NCI-H2196 treated with DMSO at 0.1 percent for 48 hours (cell line): ENCODE results near the gene SCARB1.

Experiments used
- DNase-seq: peaks from one replicate; lab custom pipeline; 2025; ENCODE audit not compliant: unreplicated experiment; lab: John Stamatoyannopoulos, UW

Gene SCARB1

DNA sequence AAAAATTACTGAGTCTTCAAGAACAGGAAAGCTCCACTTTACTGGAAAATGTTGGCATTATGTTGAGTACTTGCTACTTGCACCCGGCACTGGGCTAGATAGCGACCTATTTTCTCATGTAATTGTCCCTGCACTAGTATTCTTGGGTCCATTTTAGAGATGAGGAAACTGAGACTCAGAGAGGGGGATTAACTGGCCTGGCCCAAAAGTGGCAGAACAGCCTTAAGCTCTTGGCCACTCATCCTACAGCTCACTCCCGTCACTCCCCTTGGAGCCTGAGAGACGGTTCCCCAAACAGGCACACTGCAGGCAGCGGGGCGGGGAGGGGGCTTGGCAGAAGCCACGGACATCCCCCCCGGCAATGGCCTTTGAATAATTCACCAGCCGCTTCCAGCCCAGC is 113.9 kb downstream of the SCARB1 start:
- no peak for DNase-seq

- DNase-seq: no peak
Measured at GRCh38 chr12:124747426-124748161, 116.1 kb downstream of the SCARB1 start.

GRCh38 chr12:124746649-124747425 is 116.8 kb downstream of the SCARB1 start:
- DNase-seq: no peak

DNA sequence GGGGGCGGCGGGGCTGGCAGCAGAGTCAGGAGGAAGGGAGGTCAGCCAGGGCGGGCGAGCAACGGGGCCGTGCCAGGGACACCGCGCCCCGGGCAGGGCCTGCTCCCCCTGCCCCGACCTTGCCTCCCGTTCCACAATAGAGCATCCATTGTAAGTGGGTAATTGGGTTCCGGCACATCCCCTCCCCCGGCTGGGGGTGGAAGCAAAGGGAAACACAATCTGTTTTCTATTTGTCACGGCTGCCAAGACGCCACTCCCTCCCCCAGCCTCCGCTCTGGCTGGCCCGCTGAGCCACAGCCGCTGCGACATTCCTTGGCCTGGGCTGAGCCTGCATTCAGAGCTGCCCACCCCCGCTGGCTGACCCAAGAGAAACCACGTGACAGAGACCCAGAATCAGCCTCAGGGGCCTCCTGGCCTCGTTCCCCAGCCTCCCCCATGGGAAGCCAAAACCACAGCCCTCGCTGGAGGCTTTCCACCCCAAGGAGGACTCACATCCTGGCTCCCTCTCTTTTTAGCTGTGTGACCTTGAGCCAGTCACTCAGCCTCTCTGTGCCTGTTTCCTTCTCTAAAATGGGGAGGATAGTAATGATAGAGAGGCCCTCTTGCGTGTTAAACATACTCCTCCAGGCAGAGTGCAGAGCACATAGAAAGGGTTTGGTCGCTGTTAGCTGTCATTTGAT is 117.6 kb downstream of the SCARB1 start:
- peak; percentile 85 for DNase-seq

DNA sequence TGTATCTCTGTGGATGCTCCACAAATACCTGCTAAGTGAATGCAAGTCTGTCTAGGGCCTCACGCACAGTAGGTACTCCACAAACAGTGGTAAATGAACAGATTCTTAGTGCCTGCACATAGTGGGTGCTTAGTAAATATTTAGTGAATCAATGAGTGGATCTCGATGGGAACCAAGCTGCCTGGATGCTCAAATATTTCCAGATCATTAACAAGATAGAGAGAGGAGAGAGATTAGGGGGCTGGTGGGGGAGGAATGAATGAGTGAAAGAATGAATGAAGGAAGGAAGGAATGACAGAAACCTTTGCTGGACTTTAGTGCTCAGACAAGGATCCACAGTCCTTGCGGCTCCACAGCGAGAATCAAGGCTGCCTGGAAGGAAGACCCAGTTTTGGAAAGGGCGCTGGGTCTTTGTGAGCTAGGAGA is 118.2 kb downstream of the SCARB1 start:
- no peak for DNase-seq

GRCh38 chr12:124744659-124745464 is 118.8 kb downstream of the SCARB1 start:
- peak; percentile 27 for DNase-seq

DNA sequence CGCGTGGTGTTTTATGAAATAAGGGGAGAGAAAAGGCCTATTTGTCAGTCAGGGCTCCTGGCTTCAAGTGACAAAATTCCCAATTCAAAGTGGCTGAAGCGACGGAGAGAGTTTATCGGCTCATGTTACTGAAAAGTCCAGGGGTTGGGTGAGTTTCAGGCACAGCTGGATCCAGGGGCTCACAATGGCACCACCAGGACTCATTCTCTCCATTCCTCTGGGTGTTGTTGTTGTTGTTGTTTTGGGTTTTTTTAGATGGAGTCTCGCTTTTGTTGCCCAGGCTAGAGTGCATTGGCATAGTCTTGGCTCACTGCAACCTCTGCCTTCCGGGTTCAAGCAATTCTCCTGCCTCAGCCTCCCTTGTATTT is 119.4 kb downstream of the SCARB1 start:
- DNase-seq: no peak

GRCh38 chr12:124743479-124744272 is 120.0 kb downstream of the SCARB1 start:
- no peak for DNase-seq

DNA sequence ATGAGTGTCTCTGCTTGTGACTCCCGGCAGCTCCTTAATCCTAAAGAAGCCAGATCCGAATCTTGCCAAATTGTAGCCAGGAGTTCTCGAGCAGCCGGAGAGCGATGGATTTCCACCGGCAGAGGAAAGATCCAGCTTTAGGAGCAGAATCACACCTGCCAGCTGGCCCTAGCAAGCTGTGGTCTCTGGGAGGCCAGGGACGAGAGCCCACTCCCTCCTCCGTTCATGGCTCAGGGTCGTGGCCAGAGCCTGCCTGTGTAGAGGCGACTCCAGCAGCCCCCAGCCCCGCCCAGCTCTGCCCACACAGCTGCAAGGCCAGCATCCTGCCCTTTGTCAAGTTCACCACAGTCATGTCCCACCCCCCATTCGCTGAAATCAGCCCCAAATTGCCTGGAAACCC is 121.0 kb downstream of the SCARB1 start:
- DNase-seq: no peak

GRCh38 chr12:124742111-124742510 is 121.6 kb downstream of the SCARB1 start:
- no peak for DNase-seq

DNA sequence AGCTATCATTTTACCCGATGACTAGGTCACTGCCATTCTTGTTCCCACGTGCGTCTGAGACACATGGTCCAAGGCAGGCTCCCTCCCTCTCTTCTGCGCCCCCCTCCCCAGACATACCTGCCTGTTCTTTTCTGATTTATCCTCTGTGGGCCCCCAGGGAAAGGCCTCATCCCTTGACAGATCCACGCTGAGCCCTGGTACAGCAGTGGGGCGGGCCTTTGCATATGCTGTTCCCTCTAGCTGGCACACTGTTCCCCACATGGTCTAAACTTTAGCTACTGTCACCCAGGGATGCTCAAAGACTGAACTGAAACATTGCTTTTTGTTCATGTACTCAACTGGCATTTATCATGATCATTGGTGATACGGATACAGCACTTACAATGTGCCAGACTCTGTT is 122.5 kb downstream of the SCARB1 start:
- no peak for DNase-seq

DNA sequence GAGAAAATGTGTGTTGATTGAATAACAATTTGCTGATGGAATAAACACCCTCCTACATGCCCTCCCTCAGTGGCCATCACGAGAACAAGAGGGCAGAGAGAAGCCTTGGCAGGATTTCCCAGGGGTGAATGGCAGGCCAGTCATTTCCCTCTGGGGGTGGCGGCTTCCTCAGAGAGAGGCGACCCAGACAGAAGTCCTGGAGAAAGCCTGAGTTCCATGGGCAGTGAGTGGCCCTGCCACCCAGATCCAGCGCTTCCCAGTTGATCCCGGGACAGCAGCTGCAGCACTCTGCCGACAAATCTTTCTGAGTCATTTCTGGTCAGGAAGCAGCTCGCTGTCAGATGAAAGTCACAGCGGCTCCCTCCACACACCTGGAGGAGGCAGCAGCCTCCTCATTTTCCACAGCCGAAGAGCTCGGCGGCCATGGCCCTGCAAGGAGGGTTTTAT is 123.0 kb downstream of the SCARB1 start:
- DNase-seq: no peak

DNA sequence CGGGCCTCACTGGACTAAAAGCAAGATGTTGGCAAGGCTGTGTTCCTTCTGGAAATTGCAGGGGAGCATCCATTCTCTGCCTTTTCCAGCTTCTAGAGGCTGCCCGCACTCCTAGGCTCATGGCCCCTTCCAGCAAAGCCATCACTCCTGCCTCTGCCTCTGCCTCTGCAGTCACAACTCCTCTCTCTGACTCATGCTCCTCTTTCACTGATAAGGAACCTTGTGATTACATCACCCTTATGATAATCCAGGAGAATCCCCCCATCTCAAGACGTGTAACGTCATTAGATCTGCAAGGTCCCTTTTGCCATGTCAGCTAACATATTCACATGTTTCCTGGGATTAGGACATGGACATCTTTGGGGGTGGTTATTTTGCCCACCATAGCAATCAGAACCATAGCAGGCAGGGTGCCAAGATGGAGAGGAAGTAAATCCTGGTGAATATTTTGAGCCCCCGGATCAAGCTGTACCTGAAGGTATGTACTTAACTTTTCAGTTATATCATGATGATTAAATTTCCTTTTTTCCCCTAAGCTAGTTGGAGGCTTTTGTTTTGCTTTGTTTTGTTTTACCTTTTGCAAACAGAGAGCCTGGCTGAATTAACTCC is 123.6 kb downstream of the SCARB1 start:
- DNase-seq: no peak

GRCh38 chr12:124738636-124739467 is 124.8 kb downstream of the SCARB1 start:
- DNase-seq: no peak

DNA sequence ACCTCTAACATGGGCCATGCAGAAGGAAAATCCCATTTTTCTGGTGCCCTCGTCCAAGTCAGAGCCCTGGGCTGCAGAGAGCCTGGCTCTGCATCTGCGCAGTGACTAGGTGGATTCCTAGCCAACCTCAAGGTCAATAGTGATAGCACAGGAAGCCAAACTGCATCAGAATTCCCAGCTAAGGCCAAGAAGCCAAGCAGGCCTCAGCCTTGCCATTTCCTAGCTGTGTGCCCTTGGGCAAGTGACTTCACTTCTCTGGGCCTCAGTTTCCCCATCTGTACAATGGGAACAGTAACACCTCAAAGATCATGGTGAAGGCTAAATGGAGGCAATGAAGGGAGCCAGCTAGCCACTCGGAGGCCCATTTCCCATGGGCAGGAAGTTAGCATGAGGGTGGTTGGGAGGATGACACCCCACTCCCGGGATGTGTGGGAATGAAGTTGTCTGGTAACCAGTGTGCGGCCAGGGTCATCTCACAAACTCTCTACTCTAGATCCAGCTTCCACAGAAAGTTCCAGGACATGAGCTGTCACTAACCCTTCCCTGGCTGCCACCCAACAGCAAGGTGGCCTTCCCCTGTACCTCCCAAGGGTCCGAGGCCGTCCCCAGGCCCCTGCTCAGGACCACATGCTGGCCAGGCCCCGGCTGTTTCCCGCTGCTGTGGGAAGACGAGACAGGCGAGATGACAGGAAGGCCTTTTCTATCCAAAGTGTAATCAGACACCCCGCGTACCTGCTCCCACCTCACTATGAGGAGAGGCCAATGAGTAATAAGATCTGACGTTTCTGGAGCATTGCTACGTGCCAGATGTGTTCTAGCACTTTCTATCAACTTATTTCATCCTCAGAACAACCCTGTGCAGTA is 125.7 kb downstream of the SCARB1 start:
- no peak for DNase-seq

- DNase-seq: no peak
Measured at GRCh38 chr12:124737040-124737419, 126.6 kb downstream of the SCARB1 start.

DNA sequence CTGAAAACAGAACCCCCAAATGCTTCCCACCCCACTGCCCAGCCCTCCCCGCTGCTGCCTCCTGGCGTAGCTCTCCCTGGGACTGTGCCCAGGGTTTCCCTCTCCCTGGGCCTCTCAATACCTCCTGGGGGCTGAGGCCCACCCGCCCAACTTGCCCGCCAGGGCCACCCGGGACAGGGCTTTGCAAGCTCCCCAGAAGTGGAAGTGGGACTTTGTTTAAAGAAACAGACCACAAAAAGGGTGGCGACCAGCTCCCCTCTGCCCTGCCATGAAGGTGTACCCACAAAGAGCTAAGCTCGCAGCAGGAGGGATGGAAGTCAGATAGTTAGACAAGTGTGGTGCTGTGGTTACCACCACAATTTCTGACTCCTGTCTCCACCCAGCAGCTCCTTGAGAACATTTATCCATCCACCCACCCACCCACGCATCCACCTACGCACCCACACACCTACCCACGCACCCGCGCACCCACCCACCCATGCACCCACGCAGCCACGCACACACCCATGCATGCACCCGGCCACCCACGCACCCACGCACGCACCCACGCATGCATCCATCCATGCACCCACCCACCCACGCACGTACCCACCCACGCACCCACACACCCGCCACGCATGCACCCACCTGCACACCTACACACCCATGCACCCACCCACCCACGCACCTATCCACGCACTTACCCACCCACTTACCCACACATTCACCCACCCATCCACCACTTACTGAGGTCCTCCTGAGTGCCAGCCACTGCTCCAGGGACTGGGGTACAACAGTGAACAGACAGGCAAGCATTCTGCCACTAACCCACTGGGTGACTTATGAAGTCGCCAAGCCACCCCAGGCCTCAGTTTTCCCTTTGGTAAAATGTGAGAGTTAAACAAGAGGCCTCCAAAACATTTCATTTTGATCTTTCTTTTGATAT is 127.3 kb downstream of the SCARB1 start:
- no peak for DNase-seq
